HepG2 (cell line): ENCODE measurements around the gene BCKDHA. TPM values are rescaled to one million over a fixed set of nuclear protein-coding genes. Genes with fewer than 3 reads are reported as not detected.

Experiments
- ATAC-seq: fragments of 200-7000 bp; cut with Tn5 transposase; 3 replicates; pipeline ENCODE4 v1.9.1; 2020; ENCODE audit warnings: mild to moderate bottlenecking, moderate library complexity
- BruUV-seq: library from RNA; stranded (reverse); fragments of 400-500 nt; replicated peaks from 2 replicates; lab custom pipeline; 2021; lab: Mats Ljungman, UMichigan
- CTCF ChIA-PET: fragments of 300-600 bp; formaldehyde crosslinking; extraction: SDS; loops from one replicate; lab custom pipeline; 2021; ENCODE audit warnings: low total read pairs, inconsistent platforms, low intra/inter-chr PET ratio; lab: Yijun Ruan, JAX
- POLR2A ChIA-PET: fragments of 350-600 bp; sonication (Branson Sonifier 250); formaldehyde crosslinking; loops from one replicate; lab custom pipeline; 2020; ENCODE audit warnings: antibody characterized with exemption, inconsistent platforms; lab: Yijun Ruan, JAX
- DNase-seq: peaks from one replicate; pipeline ENCODE4 v3.0.0-alpha.2; 2015; ENCODE audit warnings: low spot score
- FAIRE-seq: peaks from 3 replicates; lab custom pipeline; 2011; peaks lifted over from hg19 to GRCh38; lab: Jason Lieb, UNC
- H2AFZ ChIP-seq: one replicate; pipeline ENCODE4 v1.6.1; 2011; ENCODE audit warnings: low read length, inconsistent platforms
- H3K27ac ChIP-seq: fragments of 300-600 bp; 3 replicates; pipeline ENCODE4 v1.8.0; 2011; ENCODE audit warnings: mixed run types, mild to moderate bottlenecking, mixed read lengths, low read length, inconsistent platforms; ENCODE audit not compliant: insufficient read depth; ENCODE audit errors: extremely low read length
- H3K27me3 ChIP-seq, 2 experiments: fragments of 200-600 bp in 1 of 2; 2 replicates in 1 of 2; 3 replicates in 1 of 2; pipeline versions ENCODE4 v1.6.0 to v1.8.0; 2011; ENCODE audit warnings: low read length in 2 of 2, mild to moderate bottlenecking in 2 of 2, moderate library complexity in 2 of 2, inconsistent platforms in 1 of 2; ENCODE audit not compliant: insufficient read depth in 2 of 2, control insufficient read depth in 1 of 2
- H3K36me3 ChIP-seq, 2 experiments: fragments of 200-600 bp in 1 of 2; replicated peaks in 1 of 2; 2 replicates in 1 of 2; 3 replicates in 1 of 2; pipeline versions ENCODE4 v1.5.1 to v1.8.0; 2011; ENCODE audit warnings: low read length in 2 of 2, inconsistent platforms in 1 of 2; ENCODE audit not compliant: insufficient read depth in 2 of 2, control insufficient read depth in 1 of 2
- H3K4me1 ChIP-seq: 2 replicates; pipeline ENCODE4 v1.5.1; 2012; ENCODE audit warnings: low read length, inconsistent platforms; ENCODE audit not compliant: insufficient read depth
- H3K4me2 ChIP-seq: 2 replicates; pipeline ENCODE4 v1.6.0; 2011; ENCODE audit warnings: low read depth, low read length, inconsistent platforms
- H3K4me3 ChIP-seq, 3 experiments: fragments of 200-600 bp in 1 of 3; sonication (generic), shearing (Covaris generic) in 1 of 3; replicated peaks in 1 of 3; 2 replicates each; pipeline ENCODE4 v1.5.1; 2011 to 2016; ENCODE audit warnings: low read length in 3 of 3, inconsistent platforms in 2 of 3, low read depth in 2 of 3, mild to moderate bottlenecking in 2 of 3, control low read depth in 1 of 3, mixed read lengths in 1 of 3; ENCODE audit not compliant: insufficient read depth in 1 of 3
- H3K79me2 ChIP-seq: one replicate; pipeline ENCODE4 v1.6.1; 2011; ENCODE audit warnings: low read length, inconsistent platforms; ENCODE audit not compliant: insufficient read depth
- H3K9ac ChIP-seq: 2 replicates; pipeline ENCODE4 v1.6.0; 2011; ENCODE audit warnings: mild to moderate bottlenecking, low read depth, low read length, inconsistent platforms; ENCODE audit not compliant: insufficient read depth
- H3K9me3 ChIP-seq: 2 replicates; pipeline ENCODE4 v1.5.1; 2012; ENCODE audit warnings: mild to moderate bottlenecking, low read length
- H4K20me1 ChIP-seq: 2 replicates; pipeline ENCODE4 v1.6.0; 2011; ENCODE audit warnings: inconsistent platforms, mild to moderate bottlenecking, low read length, moderate library complexity; ENCODE audit not compliant: insufficient read depth
- BHLHE40 ChIP-seq: IDR thresholded peaks from 2 replicates; pipeline ENCODE4 v1.6.1; 2011; ENCODE audit warnings: low read length, improper control_type of control experiment
- MTF2 ChIP-seq: sonication (generic); formaldehyde crosslinking; IDR thresholded peaks from 2 replicates; pipeline ENCODE4 v1.5.0; 2020; ENCODE audit warnings: missing genetic modification reagents, borderline replicate concordance
- POGZ ChIP-seq: sonication (generic); formaldehyde crosslinking; IDR thresholded peaks from 2 replicates; pipeline ENCODE4 v1.4.0; 2020; ENCODE audit warnings: mild to moderate bottlenecking, missing genetic modification reagents
- RBAK ChIP-seq: sonication (generic); formaldehyde crosslinking; IDR thresholded peaks from 2 replicates; pipeline ENCODE4 v1.5.1; 2020; ENCODE audit warnings: mild to moderate bottlenecking, missing genetic modification reagents
- SNRNP70 ChIP-seq: fragments of 200-400 bp; formaldehyde crosslinking; IDR thresholded peaks from 2 replicates; pipeline ENCODE4 v1.6.1; 2017; ENCODE audit warnings: mild to moderate bottlenecking, low read depth, low read length, moderate library complexity
- ZBTB1 ChIP-seq: sonication (generic); formaldehyde crosslinking; IDR thresholded peaks from 2 replicates; pipeline ENCODE4 v1.4.0; 2020; ENCODE audit warnings: missing genetic modification reagents, borderline replicate concordance
- ZNF460 ChIP-seq: sonication (generic); formaldehyde crosslinking; IDR thresholded peaks from 2 replicates; pipeline ENCODE4 v1.5.1; 2020; ENCODE audit warnings: missing genetic modification reagents, mild to moderate bottlenecking, borderline replicate concordance
- ZSCAN29 ChIP-seq: sonication (generic); formaldehyde crosslinking; conservative IDR thresholded peaks from 2 replicates; pipeline ENCODE4 v1.4.0; 2020; ENCODE audit warnings: mild to moderate bottlenecking, missing genetic modification reagents
- WGBS: methylation state at CpG from one replicate; pipeline ENCODE4 v1.1.6; 2017; ENCODE audit warnings: low lambda C conversion rate; 5-methylcytosine and 5-hydroxymethylcytosine counted together
- in situ Hi-C: cut with HindIII; loops from 2 replicates; pipeline ENCODE4 v1.10.0; 2017; ENCODE audit warnings: low pct_unique_long_range_greater_than_20kb; ENCODE audit not compliant: extremely low pct_ligation_motif_present
- intact Hi-C: fragments of 100-400 bp; cut with micrococcal nuclease; formaldehyde crosslinking; loops from one replicate; pipeline ENCODE4 v1.10.0; 2022; ENCODE audit not compliant: unreplicated experiment
- polyA plus RNA-seq, 8 experiments: library from polyadenylated mRNA; depleted of rRNA in 3 of 8; stranded (reverse) in 7 of 8; unstranded in 1 of 8; fragments of >200 nt; fragmentation: Illumina TruSeq in 4 of 8; extraction: Trizol in 4 of 8; gene quantifications; 2 replicates each; pipeline versions ENCODE4 v1.2.1 to v1.2.3, GENCODE V29; 2011 to 2016; ENCODE audit warnings: low read depth in 4 of 8, missing spikeins in 1 of 8, mixed read lengths in 1 of 8; ENCODE audit not compliant: insufficient read depth in 1 of 8
- total RNA-seq, 5 experiments: library from RNA; depleted of rRNA; stranded (reverse); fragments of >200 nt; fragmentation: Illumina TruSeq; extraction: Trizol; gene quantifications; 2 replicates each; pipeline ENCODE4 v1.2.3, GENCODE V29; 2016; ENCODE audit warnings: low read depth in 1 of 5
- TF ChIP-seq, protein P1 (sequence below): sonication (generic); formaldehyde crosslinking; IDR thresholded peaks from 2 replicates; pipeline ENCODE4 v1.5.0; 2020; ENCODE audit warnings: mild to moderate bottlenecking, missing genetic modification reagents, borderline replicate concordance
- TF ChIP-seq, protein P2 (sequence below): sonication (generic); formaldehyde crosslinking; IDR thresholded peaks from 2 replicates; pipeline ENCODE4 v1.5.0; 2020; ENCODE audit warnings: missing genetic modification reagents
- TF ChIP-seq, protein P3 (sequence below): sonication (generic); formaldehyde crosslinking; IDR thresholded peaks from 2 replicates; pipeline ENCODE4 v1.4.0; 2020; ENCODE audit warnings: mild to moderate bottlenecking, missing genetic modification reagents

Gene BCKDHA
- total and polyA plus RNA-seq, 2 of the 13 experiments (the other 11 are each of a cell fraction or from before 2014, with no cell fraction given): 11.8 to 31.5 TPM

DNA sequence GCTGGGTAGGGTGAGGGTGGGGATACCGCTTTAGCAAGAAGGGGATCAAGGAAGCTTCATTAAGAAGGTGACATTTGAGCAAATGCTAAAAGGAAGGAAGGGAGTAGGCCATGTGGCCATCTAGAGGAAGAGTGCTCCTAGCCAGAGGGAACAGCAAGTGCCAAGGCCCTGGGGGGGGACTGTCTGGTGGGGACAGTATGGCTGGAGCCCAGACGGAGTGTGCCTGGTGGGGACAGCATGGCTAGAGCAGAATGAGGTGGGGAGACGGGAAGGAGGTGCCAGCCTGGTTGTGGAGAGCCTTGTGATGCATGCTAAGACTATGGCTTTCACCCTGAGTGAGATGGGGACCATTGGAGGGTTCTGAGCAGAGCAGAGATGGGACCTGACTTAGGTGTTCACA is 41.8 kb upstream of the BCKDHA start (continued):
- no peak for TF ChIP-seq RBAK (CRISPR knock-in tag)
- no peak for TF ChIP-seq ZBTB1 (CRISPR knock-in tag)

DNA sequence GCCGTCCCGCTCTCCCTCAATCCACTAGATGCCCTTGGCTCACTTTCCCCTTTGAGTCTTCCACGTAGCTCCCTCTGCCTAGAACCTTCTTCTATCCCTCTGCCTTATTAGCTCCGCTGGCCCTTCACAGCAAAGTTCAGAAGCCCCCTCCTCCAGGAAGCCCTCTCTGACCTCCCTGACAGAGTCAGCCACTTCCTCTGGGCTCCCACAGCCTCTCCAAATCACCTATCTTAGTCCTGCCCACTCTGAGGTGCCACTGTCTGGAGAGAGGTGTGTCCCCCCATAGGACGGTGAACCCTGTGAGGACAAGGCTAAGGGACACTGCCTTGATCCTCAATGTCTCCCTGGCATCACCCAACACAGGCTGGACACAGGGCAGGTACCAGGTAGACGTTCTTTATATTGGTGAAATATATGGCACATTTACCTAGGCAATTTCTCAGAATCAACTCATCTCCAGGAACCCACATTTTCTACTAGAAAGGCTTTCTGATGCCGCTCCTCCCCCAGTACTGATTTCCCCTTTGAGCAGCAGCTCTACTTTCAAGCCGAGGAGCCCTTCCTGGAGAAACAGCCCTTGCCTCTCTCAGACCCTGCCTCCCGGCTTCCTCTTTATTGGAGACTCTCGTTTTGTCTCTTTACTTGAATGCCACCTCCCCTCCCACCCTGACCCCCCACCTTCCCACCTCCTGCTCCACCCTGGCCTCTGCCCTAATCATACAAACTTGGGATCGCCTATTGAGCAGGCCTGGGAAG is 40.5 kb upstream of the BCKDHA start:
- no peak overlapping the region for H3K4me3 ChIP-seq
- WGBS: 95% methylated on average over 10 of the region's 11 CpGs
- H3K36me3 ChIP-seq: no peaks in the 10 kb centered on the region
- H3K4me2 ChIP-seq: no peak overlapping the region
- peaks cover 9% of the 10 kb centered on the region for H3K4me1 ChIP-seq
- ChIA-PET CTCF (no interaction called here), POLR2A (no interaction called here)
- no peak for ATAC-seq
- H2AFZ ChIP-seq: no peak overlapping the region
- BruUV-seq: no TSS peak
- no peaks in the 10 kb centered on the region; a peak in 2 of 5 replicates for H3K27me3 ChIP-seq
- H3K79me2 ChIP-seq: peaks cover 10% of the 10 kb centered on the region
- no peak overlapping the region for H3K9ac ChIP-seq
- H4K20me1 ChIP-seq: no peaks in the 10 kb centered on the region
- FAIRE-seq: no peak
- in situ Hi-C loops (no loop called here), intact Hi-C loops (no loop called here)
- no peak overlapping the region for H3K27ac ChIP-seq
- H3K9me3 ChIP-seq: no peaks in the 10 kb centered on the region
- DNase-seq: no peak
- TF ChIP-seq ZNF460 (no peak), BHLHE40 (no peak)

DNA sequence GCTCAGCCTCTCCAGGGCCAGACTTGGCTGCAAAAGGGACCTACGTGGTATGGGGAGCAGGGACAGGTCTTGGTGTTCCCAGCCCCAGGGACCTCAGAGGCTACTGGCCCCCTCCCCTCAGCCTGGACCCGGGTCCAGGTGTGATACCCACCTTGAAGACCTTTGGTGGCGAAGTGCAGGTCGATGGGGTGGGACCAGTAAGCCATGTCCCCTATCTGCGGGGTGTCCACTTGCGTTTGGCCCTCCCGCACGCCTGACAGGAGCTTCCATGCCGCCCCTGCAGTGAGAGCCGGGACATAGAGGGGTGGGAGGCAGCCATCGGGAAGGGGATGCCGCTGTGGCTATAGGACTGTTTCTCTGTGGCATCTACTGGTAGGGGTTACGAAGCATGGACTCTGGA is 39.9 kb upstream of the BCKDHA start:
- CTCF ChIA-PET: no interaction called here
- POLR2A ChIA-PET: no interaction called here
- Histone ChIP-seq H3K4me3 (no peak overlapping the region), H3K9ac (no peak overlapping the region), H3K79me2 (peaks cover 4% of the 10 kb centered on the region), H3K9me3 (no peaks in the 10 kb centered on the region), H4K20me1 (no peaks in the 10 kb centered on the region), H3K27ac (no peak overlapping the region), H3K4me1 (peaks cover 15% of the 10 kb centered on the region), H3K36me3 (no peaks in the 10 kb centered on the region), H3K4me2 (no peak overlapping the region), H2AFZ (no peak overlapping the region), H3K27me3 (no peaks in the 10 kb centered on the region; a peak in 2 of 5 replicates)
- FAIRE-seq: no peak
- intact Hi-C loops (no loop called here), in situ Hi-C loops (no loop called here)
- DNase-seq: no peak
- WGBS: 87% methylated on average over 11 of the region's 13 CpGs
- BruUV-seq: no TSS peak
- ATAC-seq: no peak
- TF ChIP-seq, protein P1, sequence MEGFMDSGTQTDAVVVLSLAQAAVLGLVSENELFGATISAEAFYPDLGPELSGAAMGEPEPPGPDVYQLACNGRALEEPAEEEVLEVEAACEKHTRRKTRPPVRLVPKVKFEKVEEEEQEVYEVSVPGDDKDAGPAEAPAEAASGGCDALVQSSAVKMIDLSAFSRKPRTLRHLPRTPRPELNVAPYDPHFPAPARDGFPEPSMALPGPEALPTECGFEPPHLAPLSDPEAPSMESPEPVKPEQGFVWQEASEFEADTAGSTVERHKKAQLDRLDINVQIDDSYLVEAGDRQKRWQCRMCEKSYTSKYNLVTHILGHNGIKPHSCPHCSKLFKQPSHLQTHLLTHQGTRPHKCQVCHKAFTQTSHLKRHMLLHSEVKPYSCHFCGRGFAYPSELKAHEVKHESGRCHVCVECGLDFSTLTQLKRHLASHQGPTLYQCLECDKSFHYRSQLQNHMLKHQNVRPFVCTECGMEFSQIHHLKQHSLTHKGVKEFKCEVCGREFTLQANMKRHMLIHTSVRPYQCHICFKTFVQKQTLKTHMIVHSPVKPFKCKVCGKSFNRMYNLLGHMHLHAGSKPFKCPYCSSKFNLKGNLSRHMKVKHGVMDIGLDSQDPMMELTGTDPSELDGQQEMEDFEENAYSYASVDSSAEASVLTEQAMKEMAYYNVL: no peak
- TF ChIP-seq SNRNP70 (no peak), ZSCAN29 (no peak), MTF2 (CRISPR knock-in tag) (no peak), POGZ (CRISPR knock-in tag) (no peak)
- TF ChIP-seq, protein P2, sequence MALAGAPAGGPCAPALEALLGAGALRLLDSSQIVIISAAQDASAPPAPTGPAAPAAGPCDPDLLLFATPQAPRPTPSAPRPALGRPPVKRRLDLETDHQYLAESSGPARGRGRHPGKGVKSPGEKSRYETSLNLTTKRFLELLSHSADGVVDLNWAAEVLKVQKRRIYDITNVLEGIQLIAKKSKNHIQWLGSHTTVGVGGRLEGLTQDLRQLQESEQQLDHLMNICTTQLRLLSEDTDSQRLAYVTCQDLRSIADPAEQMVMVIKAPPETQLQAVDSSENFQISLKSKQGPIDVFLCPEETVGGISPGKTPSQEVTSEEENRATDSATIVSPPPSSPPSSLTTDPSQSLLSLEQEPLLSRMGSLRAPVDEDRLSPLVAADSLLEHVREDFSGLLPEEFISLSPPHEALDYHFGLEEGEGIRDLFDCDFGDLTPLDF (CRISPR knock-in tag): no peak
- TF ChIP-seq, protein P3, sequence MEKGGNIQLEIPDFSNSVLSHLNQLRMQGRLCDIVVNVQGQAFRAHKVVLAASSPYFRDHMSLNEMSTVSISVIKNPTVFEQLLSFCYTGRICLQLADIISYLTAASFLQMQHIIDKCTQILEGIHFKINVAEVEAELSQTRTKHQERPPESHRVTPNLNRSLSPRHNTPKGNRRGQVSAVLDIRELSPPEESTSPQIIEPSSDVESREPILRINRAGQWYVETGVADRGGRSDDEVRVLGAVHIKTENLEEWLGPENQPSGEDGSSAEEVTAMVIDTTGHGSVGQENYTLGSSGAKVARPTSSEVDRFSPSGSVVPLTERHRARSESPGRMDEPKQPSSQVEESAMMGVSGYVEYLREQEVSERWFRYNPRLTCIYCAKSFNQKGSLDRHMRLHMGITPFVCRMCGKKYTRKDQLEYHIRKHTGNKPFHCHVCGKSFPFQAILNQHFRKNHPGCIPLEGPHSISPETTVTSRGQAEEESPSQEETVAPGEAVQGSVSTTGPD: no peak
